Spleen (tissue), 11 donors: ENCODE results near the gene C4orf50. TPM values are rescaled to one million over a fixed set of nuclear protein-coding genes. Genes with fewer than 3 reads are reported as not detected.

Experiments
- DNase-seq: peaks from one replicate; pipeline ENCODE4 v3.0.0-alpha.2; 2020
- H3K27ac ChIP-seq, 8 donors: fragments of 200-600 bp; sonication (generic) in 7 of 8; 1 replicate in 4 of 8; 2 replicates in 4 of 8; pipeline versions ENCODE4 v1.5.0 to v1.8.0; 2016 to 2021; ENCODE audit warnings: inconsistent platforms in 4 of 8, mild to moderate bottlenecking in 4 of 8, moderate library complexity in 1 of 8
- H3K27me3 ChIP-seq, 7 donors: fragments of 200-600 bp; sonication (generic) in 6 of 7; replicated peaks in 1 of 7; 1 replicate in 4 of 7; 2 replicates in 3 of 7; pipeline versions ENCODE4 v1.5.0 to v1.8.0; 2016 to 2021; ENCODE audit warnings: inconsistent platforms in 3 of 7, mild to moderate bottlenecking in 1 of 7
- H3K36me3 ChIP-seq, 6 donors: fragments of 200-600 bp; sonication (generic) in 5 of 6; 1 replicate in 4 of 6; 2 replicates in 2 of 6; pipeline versions ENCODE4 v1.5.0 to v1.8.0; 2016 to 2021; ENCODE audit warnings: inconsistent platforms in 2 of 6
- H3K4me1 ChIP-seq, 6 donors: fragments of 200-600 bp; sonication (generic) in 5 of 6; 1 replicate in 3 of 6; 2 replicates in 3 of 6; pipeline versions ENCODE4 v1.5.0 to v1.8.0; 2016 to 2021; ENCODE audit warnings: inconsistent platforms in 3 of 6
- H3K4me3 ChIP-seq, 8 donors: fragments of 200-600 bp; sonication (generic) in 7 of 8; 1 replicate in 4 of 8; 2 replicates in 4 of 8; pipeline versions ENCODE4 v1.5.0 to v1.8.0; 2016 to 2021; ENCODE audit warnings: inconsistent platforms in 4 of 8, mild to moderate bottlenecking in 4 of 8, moderate library complexity in 2 of 8
- H3K9me3 ChIP-seq, 8 donors: fragments of 200-600 bp; sonication (generic) in 7 of 8; 1 replicate in 4 of 8; 2 replicates in 4 of 8; pipeline versions ENCODE4 v1.5.0 to v1.8.0; 2016 to 2021; ENCODE audit warnings: inconsistent platforms in 4 of 8
- POLR2A ChIP-seq, 3 donors: fragments of 450-650 bp; IDR thresholded peaks; one replicate each; pipeline ENCODE4 v1.5.1; 2017; ENCODE audit warnings: antibody characterized with exemption in 3 of 3, mild to moderate bottlenecking in 1 of 3
- POLR2AphosphoS5 ChIP-seq, 3 donors: sonication (generic); formaldehyde crosslinking; IDR thresholded peaks; one replicate each; pipeline ENCODE4 v1.5.1; 2017; ENCODE audit warnings: antibody characterized with exemption in 3 of 3
- WGBS, 5 donors: extraction: QIAGEN DNeasy Blood & Tissue Kit in 3 of 5; methylation state at CpG; one replicate each; pipeline versions ENCODE4 v1.1.5 to v1.1.7; 2013 to 2018; 5-methylcytosine and 5-hydroxymethylcytosine counted together
- intact Hi-C: fragments of 100-400 bp; cut with DNase I; formaldehyde crosslinking; loops from one replicate; pipeline ENCODE4 v1.15.0; 2023; ENCODE audit warnings: low total_unique reads
- polyA plus RNA-seq, 3 donors: library from polyadenylated mRNA; stranded (reverse); fragments of 200-250 nt; gene quantifications; one replicate each; pipeline ENCODE4 v1.2.1, GENCODE V29; 2013
- total RNA-seq, 7 donors: library from RNA; depleted of rRNA in 3 of 7; stranded (reverse); fragments of >200 nt in 3 of 7; fragmentation: NEBNext Ultra II Directional in 4 of 7; extraction: Animal tissue kit (Norgen Biotek cat#: 25700) in 4 of 7; gene quantifications; one replicate each; pipeline versions ENCODE4 v1.1.0 to v1.2.1, GENCODE V29; 2016 to 2021
- TF ChIP-seq, protein P1 (sequence below), 11 experiments: fragments of 200-600 bp in 7 of 11; fragments of 450-650 bp in 4 of 11; sonication (generic) in 4 of 11; IDR thresholded peaks in 8 of 11; conservative IDR thresholded peaks in 3 of 11; 1 replicate in 7 of 11; 2 replicates in 4 of 11; pipeline versions ENCODE4 v1.4.0 to v1.8.0; 2016 to 2021; ENCODE audit warnings: antibody characterized with exemption in 11 of 11, inconsistent platforms in 4 of 11, mild to moderate bottlenecking in 1 of 11
- donor health status: healthy with polysubstance abuse.
- donor health status: DM: no; HTN: no; CAD: no; lungs with moderate emphysema.
- donor health status: DM: no; HTN: no; CAD: no.
- donor health status: Bipolar disorder and iron deficiency.
- donor health status: healthy.
- donor health status: DM: no; HTN: no; CAD: no.
- donor health status: DM: yes; HTN: yes; CAD: no.

Gene C4orf50
- total and polyA plus RNA-seq, 10 donors: 0.02 to 2.5 (median 0.30) TPM

DNA sequence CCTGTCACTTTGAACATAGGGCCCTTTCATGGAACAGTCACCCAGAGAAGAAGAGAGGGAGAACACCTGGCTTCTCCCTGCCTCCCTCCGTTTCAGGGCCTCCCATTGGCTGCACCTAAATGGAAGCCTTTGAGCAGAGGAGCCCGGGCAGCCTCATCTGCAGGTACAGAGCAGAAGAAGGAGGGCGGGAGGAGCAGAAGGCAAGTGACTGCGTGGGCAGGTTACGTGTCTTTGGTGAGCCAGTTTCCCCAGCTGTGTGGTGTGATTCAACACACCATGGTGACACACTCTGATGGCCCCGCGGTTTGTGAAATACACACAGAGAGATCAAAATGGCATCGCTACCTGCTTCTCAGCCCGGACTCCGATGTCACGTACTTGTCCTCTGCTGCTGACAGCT lies 431 bp downstream of the C4orf50 start:
- H3K27me3 ChIP-seq: peaks cover 0 to 22% (median 0%) of the 10 kb centered on the region in 7 donors
- intact Hi-C loops: no loop called here
- peaks cover 0 to 7% (median 2%) of the 10 kb centered on the region in 6 donors for H3K4me1 ChIP-seq
- H3K27ac ChIP-seq: no peak overlapping the region
- DNase-seq: no peak
- H3K36me3 ChIP-seq: no peaks in the 10 kb centered on the region
- 85 to 95% (median 88%) methylated on average over 11 of the region's 11 CpGs for WGBS, 5 donors
- H3K4me3 ChIP-seq: no peak overlapping the region
- no peaks in the 10 kb centered on the region for H3K9me3 ChIP-seq
- TF ChIP-seq POLR2AphosphoS5 (IDR thresholded peaks at IDR 0.05) (no peak), POLR2A (IDR thresholded peaks at IDR 0.05) (no peak)
- TF ChIP-seq, protein P1, sequence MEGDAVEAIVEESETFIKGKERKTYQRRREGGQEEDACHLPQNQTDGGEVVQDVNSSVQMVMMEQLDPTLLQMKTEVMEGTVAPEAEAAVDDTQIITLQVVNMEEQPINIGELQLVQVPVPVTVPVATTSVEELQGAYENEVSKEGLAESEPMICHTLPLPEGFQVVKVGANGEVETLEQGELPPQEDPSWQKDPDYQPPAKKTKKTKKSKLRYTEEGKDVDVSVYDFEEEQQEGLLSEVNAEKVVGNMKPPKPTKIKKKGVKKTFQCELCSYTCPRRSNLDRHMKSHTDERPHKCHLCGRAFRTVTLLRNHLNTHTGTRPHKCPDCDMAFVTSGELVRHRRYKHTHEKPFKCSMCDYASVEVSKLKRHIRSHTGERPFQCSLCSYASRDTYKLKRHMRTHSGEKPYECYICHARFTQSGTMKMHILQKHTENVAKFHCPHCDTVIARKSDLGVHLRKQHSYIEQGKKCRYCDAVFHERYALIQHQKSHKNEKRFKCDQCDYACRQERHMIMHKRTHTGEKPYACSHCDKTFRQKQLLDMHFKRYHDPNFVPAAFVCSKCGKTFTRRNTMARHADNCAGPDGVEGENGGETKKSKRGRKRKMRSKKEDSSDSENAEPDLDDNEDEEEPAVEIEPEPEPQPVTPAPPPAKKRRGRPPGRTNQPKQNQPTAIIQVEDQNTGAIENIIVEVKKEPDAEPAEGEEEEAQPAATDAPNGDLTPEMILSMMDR (IDR thresholded peaks at IDR 0.05 in 8 of 11, conservative IDR thresholded peaks at IDR 0.05 in 3 of 11): no peak

DNA sequence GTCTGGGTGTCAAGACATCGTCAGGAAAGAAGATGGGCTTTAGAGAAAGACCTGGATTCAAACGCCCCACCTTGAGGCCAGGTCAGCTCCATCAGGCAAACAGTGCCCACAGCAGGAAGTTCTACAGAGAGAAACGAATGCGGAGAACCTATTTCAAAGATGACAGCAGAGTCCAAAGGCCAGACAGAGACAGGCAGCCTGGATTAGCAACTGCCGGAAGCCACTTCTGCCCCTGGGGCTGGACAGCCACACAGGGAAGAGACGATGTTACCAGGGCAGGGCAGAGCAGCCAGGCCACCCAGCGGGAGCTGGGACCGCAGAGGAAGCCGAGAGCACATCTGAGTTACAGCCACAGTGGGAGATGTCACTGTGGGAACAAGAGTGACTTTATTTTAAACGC lies 1.2 kb downstream of the C4orf50 start:
- no peak for DNase-seq
- 68 to 80% (median 76%) methylated on average over 10 of the region's 10 CpGs for WGBS, 5 donors
- no peak overlapping the region for H3K4me3 ChIP-seq

GRCh38 chr4:6013564-6013963 lies 4.7 kb downstream of the C4orf50 start:
- 76 to 91% (median 85%) methylated on average over 12 of the region's 12 CpGs for WGBS, 5 donors
- intact Hi-C loops: no loop called here
- no peak overlapping the region for H3K4me3 ChIP-seq
- H3K36me3 ChIP-seq: no peaks in the 10 kb centered on the region
- no peak for DNase-seq
- H3K27me3 ChIP-seq: peaks cover 0 to 42% (median 7%) of the 10 kb centered on the region in 7 donors
- H3K27ac ChIP-seq: no peak overlapping the region
- H3K9me3 ChIP-seq: no peaks in the 10 kb centered on the region
- no peak for TF ChIP-seq POLR2A (IDR thresholded peaks at IDR 0.05)
- TF ChIP-seq, protein P1 (IDR thresholded peaks at IDR 0.05 in 8 of 11, conservative IDR thresholded peaks at IDR 0.05 in 3 of 11): no peak
- TF ChIP-seq POLR2AphosphoS5 (IDR thresholded peaks at IDR 0.05): no peak
- peaks cover 0 to 6% (median 0%) of the 10 kb centered on the region in 6 donors for H3K4me1 ChIP-seq

More for the DNA sequence above, 1.2 kb downstream of the C4orf50 start:
- TF ChIP-seq POLR2AphosphoS5 (IDR thresholded peaks at IDR 0.05): no peak
- TF ChIP-seq, protein P1 (IDR thresholded peaks at IDR 0.05 in 8 of 11, conservative IDR thresholded peaks at IDR 0.05 in 3 of 11): no peak
- no peak for TF ChIP-seq POLR2A (IDR thresholded peaks at IDR 0.05)
- no peaks in the 10 kb centered on the region for H3K4me1 ChIP-seq
- H3K27ac ChIP-seq: no peak overlapping the region
- no peaks in the 10 kb centered on the region for H3K9me3 ChIP-seq
- no peaks in the 10 kb centered on the region for H3K36me3 ChIP-seq
- H3K27me3 ChIP-seq: peaks cover 0 to 25% (median 0%) of the 10 kb centered on the region in 7 donors
- intact Hi-C loops: no loop called here

- Histone ChIP-seq H3K36me3 (no peaks in the 10 kb centered on the region), H3K4me1 (peaks cover 0 to 6% (median 0%) of the 10 kb centered on the region in 6 donors), H3K9me3 (no peaks in the 10 kb centered on the region), H3K4me3 (no peak overlapping the region), H3K27ac (no peak overlapping the region), H3K27me3 (peaks cover 0 to 56% (median 16%) of the 10 kb centered on the region in 7 donors)
- TF ChIP-seq POLR2AphosphoS5 (IDR thresholded peaks at IDR 0.05) (no peak), POLR2A (IDR thresholded peaks at IDR 0.05) (no peak)
- TF ChIP-seq, protein P1 (IDR thresholded peaks at IDR 0.05 in 8 of 11, conservative IDR thresholded peaks at IDR 0.05 in 3 of 11): no peak
- intact Hi-C loops: no loop called here
- no peak for DNase-seq
- 57 to 62% (median 60%) methylated on average over 5 of the region's 5 CpGs for WGBS, 5 donors
Measured at GRCh38 chr4:6012200-6012599, 6.0 kb downstream of the C4orf50 start.
